Nephron progenitor cell (in vitro differentiated cells): ENCODE measurements around the gene SMAD1.

ENCODE experiments used
- DNase-seq: peaks from one replicate; pipeline ENCODE4 v3.0.0; 2021
- H3K27ac Mint-ChIP-seq: 2 replicates; pipeline ENCODE4 v1.8.0; 2021; ENCODE audit warnings: mild to moderate bottlenecking, moderate library complexity, mixed read lengths
- H3K27me3 Mint-ChIP-seq: 2 replicates; pipeline ENCODE4 v1.8.0; 2021; ENCODE audit warnings: mild to moderate bottlenecking, low read depth, mixed read lengths; ENCODE audit not compliant: poor library complexity
- H3K36me3 Mint-ChIP-seq: 2 replicates; pipeline ENCODE4 v1.8.0; 2021; ENCODE audit warnings: low read depth, mixed read lengths
- H3K4me1 Mint-ChIP-seq: 2 replicates; pipeline ENCODE4 v1.8.0; 2021; ENCODE audit warnings: mixed read lengths
- H3K4me3 Mint-ChIP-seq: 2 replicates; pipeline ENCODE4 v1.8.0; 2021; ENCODE audit warnings: mild to moderate bottlenecking, moderate library complexity, mixed read lengths
- H3K9me3 Mint-ChIP-seq: 2 replicates; pipeline ENCODE4 v1.8.0; 2021; ENCODE audit warnings: mild to moderate bottlenecking, moderate library complexity, mixed read lengths
- CTCF ChIP-seq: fragments of 200-600 bp; sonication (generic); IDR thresholded peaks from 2 replicates; pipeline ENCODE4 v1.5.0; 2021; ENCODE audit warnings: antibody characterized with exemption

SMAD1 gene

GRCh38 chr4:145554691-145555090 lies 73.0 kb downstream of the SMAD1 start:
- Mint-ChIP-seq H3K4me3 (no peak overlapping the region), H3K4me1 (no peaks in the 10 kb centered on the region), H3K36me3 (peaks cover 95% of the 10 kb centered on the region), H3K9me3 (peaks cover 14% of the 10 kb centered on the region), H3K27ac (peak overlapping the region; percentile 64), H3K27me3 (no peaks in the 10 kb centered on the region)
- no peak for DNase-seq
- no peak for TF ChIP-seq CTCF

- Mint-ChIP-seq H3K27me3 (no peaks in the 10 kb centered on the region), H3K36me3 (peaks cover 95% of the 10 kb centered on the region), H3K27ac (no peak overlapping the region), H3K9me3 (peaks cover 8% of the 10 kb centered on the region), H3K4me1 (no peaks in the 10 kb centered on the region), H3K4me3 (no peak overlapping the region)
- TF ChIP-seq CTCF = peak; percentile 72
- peak; percentile 51 for DNase-seq
Observed at GRCh38 chr4:145557720-145558119, 76.1 kb downstream of the SMAD1 start.

- Mint-ChIP-seq H3K27me3 (no peaks in the 10 kb centered on the region), H3K36me3 (peaks cover 61% of the 10 kb centered on the region), H3K9me3 (peaks cover 30% of the 10 kb centered on the region), H3K27ac (no peak overlapping the region), H3K4me3 (no peak overlapping the region), H3K4me1 (no peaks in the 10 kb centered on the region)
- no peak for TF ChIP-seq CTCF
- DNase-seq = no peak
Observed at GRCh38 chr4:145563293-145563985, 81.8 kb downstream of the SMAD1 start.

GRCh38 chr4:145564540-145564939 lies 82.9 kb downstream of the SMAD1 start:
- Mint-ChIP-seq H3K36me3 (peaks cover 50% of the 10 kb centered on the region), H3K27me3 (no peaks in the 10 kb centered on the region), H3K9me3 (peaks cover 40% of the 10 kb centered on the region), H3K4me1 (no peaks in the 10 kb centered on the region), H3K4me3 (no peak overlapping the region), H3K27ac (no peak overlapping the region)
- no peak for DNase-seq
- TF ChIP-seq CTCF = no peak

- Mint-ChIP-seq H3K27ac (no peak overlapping the region), H3K4me1 (no peaks in the 10 kb centered on the region), H3K9me3 (peaks cover 46% of the 10 kb centered on the region), H3K27me3 (no peaks in the 10 kb centered on the region), H3K36me3 (peaks cover 42% of the 10 kb centered on the region), H3K4me3 (no peak overlapping the region)
- DNase-seq = no peak
- TF ChIP-seq CTCF = no peak
Observed at GRCh38 chr4:145565328-145565727, 83.7 kb downstream of the SMAD1 start.

GRCh38 chr4:145566086-145566708 lies 84.5 kb downstream of the SMAD1 start:
- Mint-ChIP-seq H3K9me3 (peaks cover 55% of the 10 kb centered on the region), H3K4me3 (no peak overlapping the region), H3K27me3 (no peaks in the 10 kb centered on the region), H3K36me3 (peaks cover 35% of the 10 kb centered on the region), H3K27ac (no peak overlapping the region), H3K4me1 (no peaks in the 10 kb centered on the region)
- TF ChIP-seq CTCF = no peak
- DNase-seq = no peak
